HepG2 (cell line): ENCODE measurements around the gene PPP1R13B. TPM values are rescaled to one million over a fixed set of nuclear protein-coding genes. Genes with fewer than 3 reads are reported as not detected.

Source experiments
- AGO2 ChIP-seq: fragments of 200-400 bp; formaldehyde crosslinking; optimal IDR thresholded peaks from 2 replicates; pipeline ENCODE3; 2017; ENCODE audit warnings: mild to moderate bottlenecking, low read depth, low read length, moderate library complexity
- CTCF ChIP-seq: sonication (generic); formaldehyde crosslinking; IDR thresholded peaks from 2 replicates; pipeline ENCODE4 v1.5.0; 2020; ENCODE audit warnings: mild to moderate bottlenecking, missing genetic modification reagents, moderate library complexity
- EZH2 ChIP-seq: conservative IDR thresholded peaks from 2 replicates; pipeline ENCODE4 v1.6.1; 2012; ENCODE audit warnings: mild to moderate bottlenecking, low read depth, low read length, moderate library complexity
- FOXO1 ChIP-seq: sonication (generic); formaldehyde crosslinking; IDR thresholded peaks from 2 replicates; pipeline ENCODE4 v1.4.0; 2020; ENCODE audit warnings: missing genetic modification reagents
- HNRNPH1 ChIP-seq: fragments of 200-400 bp; formaldehyde crosslinking; optimal IDR thresholded peaks from 2 replicates; pipeline ENCODE3; 2017; ENCODE audit warnings: mild to moderate bottlenecking, low read depth, low read length
- KAT2B ChIP-seq: fragments of 150-350 bp; IDR thresholded peaks from 2 replicates; pipeline ENCODE4 v1.6.1; 2014; ENCODE audit warnings: low read depth, low read length, borderline replicate concordance
- KDM1A ChIP-seq: IDR thresholded peaks from 2 replicates; pipeline ENCODE4 v1.6.1; 2016; ENCODE audit warnings: missing compliant biosample characterization
- KLF15 ChIP-seq: sonication (generic); formaldehyde crosslinking; IDR thresholded peaks from 2 replicates; pipeline ENCODE4 v1.8.1; 2023; ENCODE audit warnings: borderline replicate concordance, mild to moderate bottlenecking, inconsistent platforms, missing genetic modification reagents, mixed read lengths
- KLF6 ChIP-seq: IDR thresholded peaks from 2 replicates; pipeline ENCODE4 v1.8.0; 2016; ENCODE audit warnings: missing biosample characterization, missing genetic modification reagents
- MATR3 ChIP-seq: sonication (generic); formaldehyde crosslinking; IDR thresholded peaks from 2 replicates; pipeline ENCODE4 v1.4.0; 2020; ENCODE audit warnings: missing genetic modification reagents
- MBNL3 ChIP-seq: fragments of 250-450 bp; sonication (Bioruptor Pico); conservative IDR thresholded peaks from 2 replicates; pipeline ENCODE4 v1.8.0; 2022; ENCODE audit warnings: mild to moderate bottlenecking, inconsistent platforms
- SETDB1 ChIP-seq: sonication (generic); formaldehyde crosslinking; IDR thresholded peaks from 2 replicates; pipeline ENCODE4 v1.5.1; 2020; ENCODE audit warnings: missing genetic modification reagents, mild to moderate bottlenecking, borderline replicate concordance
- SKI ChIP-seq: fragments of 450-650 bp; IDR thresholded peaks from one replicate; pipeline ENCODE4 v1.6.1; 2018; ENCODE audit warnings: mild to moderate bottlenecking; ENCODE audit not compliant: partially characterized antibody
- SNAPC2 ChIP-seq: sonication (generic); formaldehyde crosslinking; IDR thresholded peaks from 2 replicates; pipeline ENCODE4 v1.8.1; 2022; ENCODE audit warnings: mild to moderate bottlenecking, missing genetic modification reagents
- STAG1 ChIP-seq: sonication (generic); formaldehyde crosslinking; IDR thresholded peaks from 2 replicates; pipeline ENCODE4 v1.4.0; 2020; ENCODE audit warnings: missing genetic modification reagents
- TARDBP ChIP-seq: sonication (generic); formaldehyde crosslinking; IDR thresholded peaks from 2 replicates; pipeline ENCODE4 v1.8.0; 2022; ENCODE audit warnings: mild to moderate bottlenecking, missing genetic modification reagents
- XRCC5 ChIP-seq: fragments of 200-400 bp; formaldehyde crosslinking; optimal IDR thresholded peaks from 2 replicates; pipeline ENCODE3; 2017; ENCODE audit warnings: mild to moderate bottlenecking, low read length
- YEATS4 ChIP-seq: sonication (generic); formaldehyde crosslinking; IDR thresholded peaks from 2 replicates; pipeline ENCODE4 v1.4.0; 2020; ENCODE audit warnings: missing genetic modification reagents, borderline replicate concordance
- ZBTB1 ChIP-seq: sonication (generic); formaldehyde crosslinking; IDR thresholded peaks from 2 replicates; pipeline ENCODE4 v1.4.0; 2020; ENCODE audit warnings: missing genetic modification reagents, borderline replicate concordance
- ZBTB38 ChIP-seq: sonication (generic); formaldehyde crosslinking; IDR thresholded peaks from 2 replicates; pipeline ENCODE4 v1.5.1; 2020; ENCODE audit warnings: mild to moderate bottlenecking, missing genetic modification reagents
- ZNF12 ChIP-seq: sonication (generic); formaldehyde crosslinking; IDR thresholded peaks from 2 replicates; pipeline ENCODE4 v1.5.0; 2020; ENCODE audit warnings: missing genetic modification reagents
- ZNF17 ChIP-seq: sonication (generic); formaldehyde crosslinking; IDR thresholded peaks from 2 replicates; pipeline ENCODE4 v1.5.0; 2020; ENCODE audit warnings: mild to moderate bottlenecking, missing genetic modification reagents
- ZNF329 ChIP-seq: sonication (generic); formaldehyde crosslinking; IDR thresholded peaks from 2 replicates; pipeline ENCODE4 v1.9.0; 2021; ENCODE audit warnings: low read depth, mild to moderate bottlenecking, missing genetic modification reagents
- ZNF83 ChIP-seq: sonication (generic); formaldehyde crosslinking; IDR thresholded peaks from 2 replicates; pipeline ENCODE4 v1.4.0; 2020; ENCODE audit warnings: missing genetic modification reagents, mild to moderate bottlenecking, borderline replicate concordance
- ZSCAN21 ChIP-seq: sonication (generic); formaldehyde crosslinking; IDR thresholded peaks from 2 replicates; pipeline ENCODE4 v1.8.0; 2022; ENCODE audit warnings: mild to moderate bottlenecking, missing genetic modification reagents, moderate library complexity, borderline replicate concordance
- polyA plus RNA-seq, 8 experiments: library from polyadenylated mRNA; depleted of rRNA in 3 of 8; stranded (reverse) in 7 of 8; unstranded in 1 of 8; fragments of >200 nt; fragmentation: Illumina TruSeq in 4 of 8; extraction: Trizol in 4 of 8; gene quantifications; 2 replicates each; pipeline versions ENCODE4 v1.2.1 to v1.2.3, GENCODE V29; 2011 to 2016; ENCODE audit warnings: low read depth in 4 of 8, missing spikeins in 1 of 8, mixed read lengths in 1 of 8; ENCODE audit not compliant: insufficient read depth in 1 of 8
- total RNA-seq, 5 experiments: library from RNA; depleted of rRNA; stranded (reverse); fragments of >200 nt; fragmentation: Illumina TruSeq; extraction: Trizol; gene quantifications; 2 replicates each; pipeline ENCODE4 v1.2.3, GENCODE V29; 2016; ENCODE audit warnings: low read depth in 1 of 5
- TF ChIP-seq, protein P1 (sequence below): IDR thresholded peaks from 2 replicates; pipeline ENCODE4 v1.6.1; 2016; ENCODE audit warnings: low read depth, control low read depth

Gene PPP1R13B
- total and polyA plus RNA-seq, 2 of the 13 experiments (the other 11 are each of a cell fraction or from before 2014, with no cell fraction given) = 4.6 to 9.4 TPM

GRCh38 chr14:103715052-103716000 is 132.0 kb downstream of the PPP1R13B start, which contains the start of the genes XRCC3 and ZFYVE21 (continued):
- TF ChIP-seq FOXO1 (CRISPR knock-in tag) (no peak), YEATS4 (peak; percentile 51; the same call in 1 of the 2 replicates), TARDBP (CRISPR knock-in tag) (no peak), KLF15 (CRISPR knock-in tag) (no peak), ZBTB38 (CRISPR knock-in tag) (peak; percentile 67), ZSCAN21 (CRISPR knock-in tag) (no peak), KDM1A (CRISPR knock-in tag) (no peak), ZNF17 (CRISPR knock-in tag) (no peak), SNAPC2 (CRISPR knock-in tag) (peak; percentile 49; the same call in 1 of the 2 replicates), SKI (no peak), SETDB1 (CRISPR knock-in tag) (no peak), MBNL3 (CRISPR knock-in tag) (no peak), ZBTB1 (CRISPR knock-in tag) (no peak), ZNF12 (no peak), MATR3 (CRISPR knock-in tag) (no peak), AGO2 (no peak), ZNF83 (CRISPR knock-in tag) (no peak), CTCF (no peak), KLF6 (CRISPR knock-in tag) (no peak), ZNF329 (CRISPR knock-in tag) (0 out of 2 replicates have a peak, but pooled peaks have one; percentile 44), EZH2 (no peak), HNRNPH1 (no peak), KAT2B (no peak), XRCC5 (peak; percentile 44), STAG1 (no peak)
- TF ChIP-seq, protein P1, sequence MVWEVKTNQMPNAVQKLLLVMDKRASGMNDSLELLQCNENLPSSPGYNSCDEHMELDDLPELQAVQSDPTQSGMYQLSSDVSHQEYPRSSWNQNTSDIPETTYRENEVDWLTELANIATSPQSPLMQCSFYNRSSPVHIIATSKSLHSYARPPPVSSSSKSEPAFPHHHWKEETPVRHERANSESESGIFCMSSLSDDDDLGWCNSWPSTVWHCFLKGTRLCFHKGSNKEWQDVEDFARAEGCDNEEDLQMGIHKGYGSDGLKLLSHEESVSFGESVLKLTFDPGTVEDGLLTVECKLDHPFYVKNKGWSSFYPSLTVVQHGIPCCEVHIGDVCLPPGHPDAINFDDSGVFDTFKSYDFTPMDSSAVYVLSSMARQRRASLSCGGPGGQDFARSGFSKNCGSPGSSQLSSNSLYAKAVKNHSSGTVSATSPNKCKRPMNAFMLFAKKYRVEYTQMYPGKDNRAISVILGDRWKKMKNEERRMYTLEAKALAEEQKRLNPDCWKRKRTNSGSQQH = peak; percentile 61; the same call in 1 of the 2 replicates
